GM18951 (cell line): ENCODE data around the gene NTF4.
"Not testable (repeated sequence)": the region's sequence is repeated elsewhere in the genome, so short reads cannot be mapped to it uniquely, and the experiment has no call there.

Experiments used
- POLR2A ChIP-seq: IDR thresholded peaks from 4 replicates; pipeline ENCODE4 v1.6.1; 2011; ENCODE audit warnings: mild to moderate bottlenecking; ENCODE audit not compliant: insufficient read length, insufficient read depth; ENCODE audit errors: extremely low read depth
- in situ Hi-C: fragments of 300-500 bp; cut with MboI; formaldehyde crosslinking; loops from one replicate; pipeline ENCODE4 v1.12.0; 2022; ENCODE audit warnings: low sequenced_read_pairs, mixed read lengths, inconsistent platforms; ENCODE audit not compliant: unreplicated experiment

NTF4 gene

DNA sequence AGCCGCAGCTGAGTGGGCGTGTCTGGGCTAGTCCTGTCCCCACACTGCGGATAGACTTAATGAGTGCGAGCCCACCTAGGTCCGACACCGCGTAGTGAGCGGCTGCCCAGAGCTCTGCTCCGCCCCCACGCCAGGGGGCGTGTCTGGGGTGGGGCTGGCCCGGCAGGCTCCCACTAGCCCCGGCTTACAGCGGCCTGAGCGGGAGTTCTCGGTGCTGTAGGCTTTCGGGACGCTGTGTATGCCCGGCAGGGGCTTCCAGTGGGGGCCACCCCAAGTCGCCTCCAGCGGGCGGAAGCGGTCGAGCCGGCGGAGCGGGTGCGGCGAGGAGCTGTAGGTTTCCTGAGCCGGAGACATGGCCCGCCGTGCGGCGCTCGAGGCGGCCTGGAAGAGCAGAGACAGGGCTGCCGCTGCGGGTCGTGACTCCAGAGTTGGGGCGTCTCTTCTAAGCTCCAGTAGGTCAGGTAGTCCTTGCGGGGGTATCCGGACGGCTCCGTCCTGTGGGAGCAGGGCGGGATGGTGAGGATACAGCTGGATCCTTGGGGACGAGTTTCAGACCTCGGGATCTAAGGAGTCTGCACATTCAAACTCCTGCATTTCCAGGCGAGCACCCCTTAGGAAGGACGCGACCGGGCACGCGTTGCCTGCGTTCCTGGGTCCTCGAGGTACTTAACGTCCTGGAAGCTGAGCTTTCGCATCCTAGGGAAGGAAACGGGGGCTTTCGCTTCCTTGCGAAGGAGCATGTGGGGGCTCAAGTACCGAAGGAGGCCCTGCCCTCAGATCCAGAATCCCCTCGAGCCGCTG, 8.3 kb downstream of the NTF4 start:
- no peak for TF ChIP-seq POLR2A
- in situ Hi-C loops = no loop called here

- in situ Hi-C loops = not testable (repeated sequence)
Measured at GRCh38 chr19:49050376-49051033, 14.1 kb downstream of the NTF4 start.

GRCh38 chr19:49049834-49050233, 14.8 kb downstream of the NTF4 start:
- in situ Hi-C loops = not testable (repeated sequence)

DNA sequence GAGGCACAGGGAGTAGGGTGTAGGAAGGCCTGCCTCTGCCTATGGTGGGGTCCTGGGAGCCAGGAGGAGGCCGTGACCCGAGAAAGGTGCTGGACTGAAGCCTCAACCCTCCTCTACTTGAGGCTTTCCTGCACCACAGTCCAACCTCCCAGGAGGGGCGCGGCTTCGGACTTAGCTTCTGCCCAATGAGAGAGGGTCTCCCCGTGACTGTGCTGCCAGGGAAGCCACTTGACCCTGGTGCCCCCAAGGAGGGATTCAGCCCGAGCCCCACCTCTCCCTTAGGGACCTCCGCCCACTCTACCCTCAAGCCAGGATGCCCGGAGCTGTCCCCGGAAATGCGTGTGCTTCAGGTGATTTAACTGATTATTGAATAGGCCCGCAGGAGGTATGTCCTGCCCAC, 15.6 kb downstream of the NTF4 start, which contains the start of gene CGB8:
Gene CGB8, minus strand, starts transcription at position 101 of the 400 bp plus-strand sequence. CDS start 372 bp downstream, outside the sequence.
- in situ Hi-C loops = not testable (repeated sequence)

- in situ Hi-C loops = not testable (repeated sequence)
Measured at GRCh38 chr19:49043548-49043947, 21.1 kb downstream of the NTF4 start, which contains the start of gene CGB5. Gene CGB5 (plus strand): TSS chr19:49043848. CDS start chr19:49044210, 362 bp downstream.

DNA sequence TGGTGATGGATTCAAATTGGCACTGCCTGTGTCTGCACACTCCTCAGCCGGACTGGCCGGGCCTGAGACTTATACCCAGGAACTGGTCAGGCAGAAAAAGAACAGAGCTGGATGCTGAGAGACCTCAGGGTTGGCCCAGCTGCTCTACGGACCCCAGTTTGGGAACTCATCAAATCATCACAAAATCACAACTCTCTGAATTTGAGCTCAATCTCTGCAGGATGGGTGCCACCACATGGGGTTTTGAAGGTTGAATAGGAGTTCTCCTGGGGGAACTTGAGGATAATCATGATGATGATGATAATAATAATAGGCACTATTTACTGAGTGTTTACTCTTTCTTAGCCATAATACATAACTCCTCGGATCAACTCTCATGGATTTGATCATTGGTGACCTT, 22.0 kb downstream of the NTF4 start:
- in situ Hi-C loops = not testable (repeated sequence)

- TF ChIP-seq POLR2A = no peak
- in situ Hi-C loops = no loop called here
Measured at GRCh38 chr19:49042177-49042576, 22.4 kb downstream of the NTF4 start.

DNA sequence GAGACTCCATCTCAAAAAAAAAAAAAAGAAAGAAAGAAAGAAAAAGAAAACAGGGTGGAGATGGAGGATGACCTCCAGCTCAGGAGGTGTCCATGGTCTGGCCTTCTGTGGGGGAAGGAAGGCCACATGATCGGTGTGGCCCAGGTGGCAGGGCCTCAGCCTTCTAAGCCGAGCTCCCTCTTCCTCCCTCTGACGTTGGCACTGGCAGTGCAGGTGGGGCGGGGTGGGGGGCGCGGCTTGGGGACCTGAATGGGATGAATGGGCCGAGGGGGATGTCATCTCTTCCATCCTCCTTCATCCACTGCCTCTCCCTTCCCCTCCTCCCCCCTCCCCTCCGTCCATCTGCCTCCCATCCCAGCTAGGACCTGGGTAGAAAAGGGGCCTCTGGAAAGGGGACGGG, 24.9 kb downstream of the NTF4 start:
- in situ Hi-C loops = not testable (repeated sequence)

- in situ Hi-C loops = not testable (repeated sequence)
Measured at GRCh38 chr19:49038557-49039276, 25.9 kb downstream of the NTF4 start.

DNA sequence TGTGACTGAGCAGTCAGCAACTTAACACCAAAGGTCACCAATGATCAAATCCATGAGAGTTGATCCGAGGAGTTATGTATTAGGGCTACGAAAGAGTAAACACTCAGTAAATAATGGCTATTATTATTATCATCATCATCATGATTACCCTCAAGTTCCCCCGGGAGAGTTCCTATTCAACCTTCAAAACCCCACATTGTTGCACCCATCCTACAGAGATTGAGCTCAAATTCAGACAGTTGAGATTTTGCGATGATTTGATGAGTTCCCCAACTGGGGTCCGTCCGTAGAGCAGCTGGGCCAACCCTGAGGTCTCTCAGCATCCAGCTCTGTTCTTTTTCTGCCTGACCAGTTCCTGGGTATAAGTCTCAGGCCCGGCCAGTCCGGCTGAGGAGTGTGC, 26.5 kb downstream of the NTF4 start:
- in situ Hi-C loops = not testable (repeated sequence)

DNA sequence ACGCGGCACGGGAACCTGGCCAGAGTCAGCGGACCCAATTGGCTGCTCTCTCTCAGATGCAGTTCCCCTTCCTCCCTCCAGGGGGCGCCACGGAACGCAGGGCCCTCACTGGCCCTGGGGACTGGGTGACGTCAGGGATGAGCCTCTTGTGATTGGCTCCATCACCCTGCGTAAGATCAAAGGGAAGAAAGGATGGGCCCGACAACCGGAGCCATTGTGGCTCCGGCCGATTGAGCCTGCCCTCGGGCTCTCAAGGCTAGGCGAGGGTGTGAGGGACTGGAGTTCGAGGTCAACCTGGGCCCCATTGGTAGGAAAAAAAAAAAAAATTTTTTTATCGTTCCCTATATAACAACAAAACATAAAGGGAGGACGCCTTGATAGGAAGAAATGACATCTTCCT, 27.8 kb downstream of the NTF4 start, which contains the start of gene CGB1:
Gene CGB1, minus strand, starts transcription at position 81 of the 400 bp plus-strand sequence. CDS start 184 bp downstream, outside the sequence.
- in situ Hi-C loops = not testable (repeated sequence)

DNA sequence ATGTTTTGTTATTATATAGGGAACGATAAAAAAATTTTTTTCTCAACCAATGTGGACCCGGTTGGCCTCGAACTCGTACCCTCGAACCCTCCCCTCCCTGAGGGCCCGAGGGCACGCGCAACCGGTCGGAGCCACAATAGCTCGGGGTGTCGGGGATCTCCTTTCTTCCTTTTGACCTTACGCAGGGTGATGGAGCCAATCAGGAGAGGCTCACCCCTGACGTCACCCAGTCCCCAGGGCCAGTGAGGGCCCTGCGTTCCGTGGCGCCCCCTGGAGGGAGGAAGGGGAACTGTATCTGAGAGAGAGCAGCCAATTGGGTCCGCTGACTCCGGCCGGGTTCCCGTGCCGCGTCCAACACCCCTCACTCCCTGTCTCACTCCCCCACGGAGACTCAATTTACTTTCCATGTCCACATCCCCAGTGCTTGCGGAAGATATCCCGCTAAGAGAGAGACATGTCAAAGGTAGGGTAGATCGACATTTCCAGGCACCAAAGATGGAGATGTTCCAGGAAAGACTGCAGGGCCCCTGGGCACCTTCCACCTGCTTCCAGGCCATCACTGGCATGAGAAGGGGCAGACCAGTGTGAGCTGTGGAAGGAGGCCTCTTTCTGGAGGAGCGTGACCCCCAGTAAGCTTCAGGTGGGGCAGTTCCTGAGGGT, 32.8 kb downstream of the NTF4 start, which contains the start of gene CGB2:
Gene CGB2, plus strand, starts transcription at position 249 of the 660 bp plus-strand sequence. Its CDS starts 206 bp downstream, at position 455.
- in situ Hi-C loops = not testable (repeated sequence)

GRCh38 chr19:49030323-49030722, 34.3 kb downstream of the NTF4 start:
- in situ Hi-C loops = not testable (repeated sequence)

- in situ Hi-C loops = not testable (repeated sequence)
Measured at GRCh38 chr19:49029749-49030148, 34.9 kb downstream of the NTF4 start.

DNA sequence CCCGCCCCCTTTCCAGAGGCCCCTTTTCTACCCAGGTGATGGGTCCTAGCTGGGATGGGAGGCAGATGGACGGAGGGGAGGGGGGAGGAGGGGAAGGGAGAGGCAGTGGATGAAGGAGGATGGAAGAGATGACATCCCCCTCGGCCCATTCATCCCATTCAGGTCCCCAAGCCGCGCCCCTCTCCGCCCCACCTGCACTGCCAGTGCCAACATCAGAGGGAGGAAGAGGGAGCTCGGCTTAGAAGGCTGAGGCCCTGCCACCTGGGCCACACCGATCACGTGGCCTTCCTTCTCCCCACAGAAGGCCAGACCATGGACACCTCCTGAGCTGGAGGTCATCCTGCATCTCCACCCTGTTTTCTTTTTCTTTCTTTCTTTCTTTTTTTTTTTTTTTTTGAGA, 35.9 kb downstream of the NTF4 start:
- in situ Hi-C loops = not testable (repeated sequence)

- in situ Hi-C loops = not testable (repeated sequence)
Measured at GRCh38 chr19:49025599-49025998, 39.0 kb downstream of the NTF4 start.

DNA sequence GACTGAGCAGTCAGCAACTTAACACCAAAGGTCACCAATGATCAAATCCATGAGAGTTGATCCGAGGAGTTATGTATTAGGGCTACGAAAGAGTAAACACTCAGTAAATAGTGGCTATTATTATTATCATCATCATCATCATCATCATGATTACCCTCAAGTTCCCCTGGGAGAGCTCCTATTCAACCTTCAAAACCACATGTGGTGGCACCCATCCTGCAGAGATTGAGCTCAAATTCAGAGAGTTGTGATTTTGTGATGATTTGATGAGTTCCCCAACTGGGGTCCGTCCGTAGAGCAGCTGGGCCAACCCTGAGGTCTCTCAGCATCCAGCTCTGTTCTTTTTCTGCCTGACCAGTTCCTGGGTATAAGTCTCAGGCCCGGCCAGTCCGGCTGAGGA, 39.5 kb downstream of the NTF4 start:
- in situ Hi-C loops = not testable (repeated sequence)

DNA sequence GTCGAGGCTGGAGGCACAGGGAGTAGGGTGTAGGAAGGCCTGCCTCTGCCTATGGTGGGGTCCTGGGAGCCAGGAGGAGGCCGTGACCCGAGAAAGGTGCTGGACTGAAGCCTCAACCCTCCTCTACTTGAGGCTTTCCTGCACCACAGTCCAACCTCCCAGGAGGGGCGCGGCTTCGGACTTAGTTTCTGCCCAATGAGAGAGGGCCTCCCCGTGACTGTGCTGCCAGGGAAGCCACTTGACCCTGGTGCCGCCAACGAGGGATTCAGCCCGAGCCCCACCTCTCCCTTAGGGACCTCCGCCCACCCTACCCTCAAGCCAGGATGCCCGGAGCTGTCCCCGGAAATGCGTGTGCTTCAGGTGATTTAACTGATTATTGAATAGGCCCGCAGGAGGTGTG, 40.4 kb downstream of the NTF4 start, which contains the start of gene CGB3:
Gene CGB3, minus strand, starts transcription at position 101 of the 400 bp plus-strand sequence. CDS start 362 bp downstream, outside the sequence.
- in situ Hi-C loops = not testable (repeated sequence)
